Ovary (tissue), 9 donors: ENCODE results near the gene CSTPP1. TPM values are rescaled to one million over a fixed set of nuclear protein-coding genes. Genes with fewer than 3 reads are reported as not detected.
A peak's percentile ranks its signal among the peaks of the same experiment; 100 is the strongest.

Experiments used
- DNase-seq, 5 donors: peaks; one replicate each; pipeline ENCODE4 v3.0.0-alpha.2; 2019 to 2020
- H3K27ac ChIP-seq, 2 donors: fragments of 200-600 bp; one replicate each; pipeline versions ENCODE4 v1.5.1 to v1.8.0; 2019 to 2022
- H3K27me3 ChIP-seq: fragments of 200-600 bp; one replicate; pipeline ENCODE4 v1.8.0; 2022
- H3K36me3 ChIP-seq: fragments of 200-600 bp; sonication (generic); one replicate; pipeline ENCODE4 v1.5.1; 2019
- H3K4me1 ChIP-seq: one replicate; pipeline ENCODE4 v1.8.1; 2013; ENCODE audit warnings: mild to moderate bottlenecking, moderate library complexity; ENCODE audit not compliant: insufficient read depth
- H3K4me3 ChIP-seq: fragments of 200-600 bp; sonication (generic); one replicate; pipeline ENCODE4 v1.5.1; 2017
- H3K9me3 ChIP-seq, 2 donors: fragments of 200-600 bp in 1 of 2; sonication (generic) in 1 of 2; one replicate each; pipeline versions ENCODE4 v1.5.1 to v1.8.1; 2013 to 2019; ENCODE audit warnings: mild to moderate bottlenecking in 1 of 2, moderate library complexity in 1 of 2
- CTCF ChIP-seq, 3 donors: fragments of 450-650 bp in 2 of 3; fragments of 200-600 bp in 1 of 3; IDR thresholded peaks; one replicate each; pipeline versions ENCODE4 v1.5.1 to v1.8.0; 2016 to 2022; ENCODE audit warnings: antibody characterized with exemption in 3 of 3, mild to moderate bottlenecking in 1 of 3
- EP300 ChIP-seq: sonication (generic); formaldehyde crosslinking; IDR thresholded peaks from one replicate; pipeline ENCODE4 v1.6.1; 2017; ENCODE audit warnings: antibody characterized with exemption
- POLR2A ChIP-seq: fragments of 450-650 bp; IDR thresholded peaks from one replicate; pipeline ENCODE4 v1.6.1; 2017; ENCODE audit warnings: antibody characterized with exemption, mild to moderate bottlenecking, moderate library complexity
- WGBS, 3 donors: extraction: QIAGEN DNeasy Blood & Tissue Kit in 1 of 3; methylation state at CpG; one replicate each; pipeline versions ENCODE4 v1.1.5 to v1.1.7; 2013 to 2017; 5-methylcytosine and 5-hydroxymethylcytosine counted together
- intact Hi-C, 4 donors: fragments of 100-400 bp; cut with DNase I; formaldehyde crosslinking; loops; one replicate each; pipeline versions ENCODE4 v1.11.0 to v1.15.1; 2022 to 2023
- polyA plus RNA-seq, 2 donors: library from polyadenylated mRNA; stranded (reverse); fragments of 200-250 nt in 1 of 2; fragments of 350-450 nt in 1 of 2; fragmentation: Illumina TruSeq in 1 of 2; extraction: RNeasy Lipid Tissue Mini Kit (QIAGEN cat#74804) in 1 of 2; gene quantifications; one replicate each; pipeline ENCODE4 v1.2.3, GENCODE V29; 2013 to 2014
- total RNA-seq, 7 donors: library from RNA; depleted of rRNA in 2 of 7; stranded (reverse); fragments of >200 nt in 2 of 7; fragmentation: NEBNext Ultra II Directional in 3 of 7; extraction: Animal tissue kit (Norgen Biotek cat#: 25700) in 3 of 7; gene quantifications; one replicate each; pipeline versions ENCODE4 v1.1.0 to v1.2.4, GENCODE V29; 2016 to 2023
- donor health status: DM: no; HTN: no; CAD: no; lungs with moderate emphysema.
- donor health status: DM: no; HTN: no; CAD: no.
- donor health status: Bipolar disorder and iron deficiency.
- donor health status: DM: yes; HTN: yes; CAD: no.
- donor health status: DM: no; HTN: no; CAD: no.
- donor health status: DM: yes; HTN: yes; CAD: no.

The CSTPP1 gene
- total and polyA plus RNA-seq, 9 donors = 20.3 to 42.6 (median 25.6) TPM

DNA sequence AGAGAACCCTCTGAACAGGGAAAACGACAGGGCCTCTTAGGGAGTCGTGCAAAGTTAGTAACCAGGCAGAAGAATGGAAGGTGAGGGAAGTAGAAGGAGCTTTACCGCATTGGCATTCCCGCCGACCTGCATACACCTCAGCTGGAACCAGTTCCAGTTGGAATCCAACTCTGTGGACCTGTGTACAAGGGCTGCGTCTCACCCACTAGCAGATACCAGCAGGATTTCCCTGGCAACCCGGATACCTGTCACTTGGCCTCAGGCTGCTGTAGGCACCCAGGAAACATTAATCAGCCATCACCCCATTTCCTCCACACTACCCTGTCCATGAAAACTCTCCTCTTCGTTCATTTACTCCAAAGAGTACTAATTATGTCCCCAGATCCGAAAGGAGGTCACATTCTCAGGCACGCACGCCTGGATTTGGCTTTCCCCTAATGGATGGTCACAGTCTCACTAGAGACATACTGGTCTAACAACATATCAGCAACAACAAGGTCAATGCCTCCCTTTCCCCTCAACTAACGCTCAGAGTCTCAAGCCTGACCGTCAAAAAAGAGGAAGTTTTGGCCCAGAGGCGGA lies 239.3 kb downstream of the CSTPP1 start:
- Histone ChIP-seq H3K4me1 (peaks cover 13% of the 10 kb centered on the region), H3K4me3 (peak overlapping the region; percentile 95), H3K27me3 (no peaks in the 10 kb centered on the region), H3K36me3 (no peaks in the 10 kb centered on the region), H3K27ac (peak overlapping the region; percentile 82 to 84), H3K9me3 (no peaks in the 10 kb centered on the region)
- DNase-seq = no peak
- WGBS, 3 donors = 25 to 29% (median 26%) methylated on average over 14 of the region's 14 CpGs
- TF ChIP-seq CTCF (IDR thresholded peaks at IDR 0.05) = no peak
- no peak for TF ChIP-seq POLR2A
- no peak for TF ChIP-seq EP300
- intact Hi-C loops = loop anchor here in 3 of 4 donors (5.0 to 10.0 kb wide), 3 partner anchors 91 to 181 kb away; partner anchors contain the start of gene MYBPC3 (in 1 of the 3)

DNA sequence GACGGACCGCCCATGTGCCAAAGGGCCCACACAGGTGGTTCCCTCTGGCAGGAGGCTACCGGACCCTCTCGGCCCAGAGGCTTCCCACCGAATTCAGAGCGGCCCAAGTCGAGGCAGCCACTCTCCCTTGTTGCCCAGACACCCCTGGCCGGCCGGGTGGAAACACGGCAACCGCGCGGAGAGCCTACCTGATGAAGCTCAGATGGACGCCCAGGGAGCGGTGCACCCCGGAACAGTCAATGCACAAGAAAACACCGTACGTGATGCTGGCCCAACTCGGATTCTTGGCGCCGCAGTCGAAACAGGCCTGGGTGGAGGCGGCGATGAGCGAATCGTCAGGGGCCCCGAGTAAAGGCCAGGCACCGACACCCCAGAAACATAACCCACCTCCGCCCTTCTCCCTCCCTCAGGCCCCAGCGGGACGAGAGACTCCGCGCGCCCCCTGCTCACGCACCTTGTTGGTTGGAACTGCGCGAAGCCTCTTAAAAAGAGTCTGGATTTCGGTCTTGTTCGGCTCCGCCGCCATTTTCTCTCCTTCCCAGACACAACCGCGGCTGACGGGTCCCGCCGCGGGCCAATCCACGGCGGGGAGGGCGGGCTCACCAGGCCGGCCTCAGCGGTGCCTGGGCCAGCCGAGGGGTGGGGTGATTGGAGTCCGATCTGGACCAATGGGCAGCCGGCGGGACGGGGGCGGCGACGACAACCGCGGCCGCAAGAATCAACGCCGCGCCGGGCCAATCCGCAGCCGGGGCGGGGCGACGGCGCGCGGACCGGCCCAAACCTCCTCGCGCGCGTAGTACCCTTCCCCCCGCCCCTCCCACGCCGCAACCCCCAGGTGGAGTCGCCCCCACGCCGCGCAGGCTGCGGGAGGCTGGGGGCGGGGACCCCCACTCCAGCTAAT lies 240.0 kb downstream of the CSTPP1 start, which contains the start of gene ARFGAP2:
TSS of gene ARFGAP2 (minus strand) at position 552 of the 901 bp plus-strand sequence. CDS start at position 526, 26 bp downstream.
- peak; percentile 96 to 98 (median 96) for DNase-seq
- Histone ChIP-seq H3K4me1 (peaks cover 13% of the 10 kb centered on the region), H3K4me3 (peak within 1 kb of the TSS; percentile 95), H3K27ac (peak within 1 kb of the TSS; percentile 97 to 98), H3K9me3 (no peaks in the 10 kb centered on the region), H3K36me3 (no peaks in the 10 kb centered on the region), H3K27me3 (no peaks in the 10 kb centered on the region)
- TF ChIP-seq EP300 = no peak
- peak in 1 of 3 donors; percentile 10 for TF ChIP-seq CTCF (IDR thresholded peaks at IDR 0.05)
- TF ChIP-seq POLR2A = peak; percentile 62
- intact Hi-C loops = loop anchor here in 3 of 4 donors (5.0 to 10.0 kb wide), 3 partner anchors 91 to 181 kb away; partner anchors contain the start of gene MYBPC3 (in 1 of the 3)
- 0% methylated on average over 46 to 89 of the region's 89 CpGs for WGBS, 3 donors

DNA sequence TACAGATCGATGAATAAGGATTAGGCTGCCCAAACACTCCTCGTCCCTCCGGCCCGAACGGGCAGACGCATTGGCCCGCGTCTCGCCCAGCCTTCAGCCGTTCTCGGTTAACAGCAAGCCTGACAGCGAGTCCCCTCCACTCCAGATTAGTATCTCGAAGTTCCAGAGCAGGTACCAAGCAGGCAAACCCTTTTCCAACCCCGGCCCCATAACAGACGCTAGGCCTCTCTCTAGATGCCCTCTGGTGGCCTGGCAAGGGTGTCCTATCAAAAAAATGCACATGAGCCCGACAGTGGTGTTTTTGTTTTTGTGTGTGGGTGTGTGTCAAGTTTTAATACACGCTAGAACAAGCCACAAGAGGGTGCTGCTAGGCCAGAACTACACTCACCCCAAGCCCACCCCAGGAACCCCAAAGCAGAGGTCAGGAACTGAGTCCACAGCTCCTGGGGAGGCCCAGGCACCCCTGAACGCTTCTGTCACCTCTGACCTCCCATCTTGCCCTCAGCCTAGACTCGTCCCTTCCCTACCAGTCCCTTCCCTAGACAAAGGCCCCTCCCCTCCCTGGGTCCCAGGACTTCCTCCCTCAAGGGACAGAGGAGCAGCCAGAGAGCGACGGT lies 240.8 kb downstream of the CSTPP1 start:
- no peak for TF ChIP-seq POLR2A
- TF ChIP-seq CTCF (IDR thresholded peaks at IDR 0.05) = peak; percentile 47 to 82 (median 82)
- no peak for TF ChIP-seq EP300
- DNase-seq = peak in 3 of 5 donors; percentile 63 to 78 (median 72)
- peak overlapping the region; percentile 95 for H3K4me3 ChIP-seq
- H3K27me3 ChIP-seq = no peaks in the 10 kb centered on the region
- WGBS, 3 donors = 1 to 2% (median 2%) methylated on average over 21 of the region's 21 CpGs
- peaks cover 13% of the 10 kb centered on the region for H3K4me1 ChIP-seq
- no peaks in the 10 kb centered on the region for H3K9me3 ChIP-seq
- peak overlapping the region; percentile 97 to 98 for H3K27ac ChIP-seq
- H3K36me3 ChIP-seq = no peaks in the 10 kb centered on the region
- intact Hi-C loops = loop anchor here in 3 of 4 donors (5.0 to 10.0 kb wide), 3 partner anchors 90 to 180 kb away; partner anchors contain the start of gene MYBPC3 (in 1 of the 3)

DNA sequence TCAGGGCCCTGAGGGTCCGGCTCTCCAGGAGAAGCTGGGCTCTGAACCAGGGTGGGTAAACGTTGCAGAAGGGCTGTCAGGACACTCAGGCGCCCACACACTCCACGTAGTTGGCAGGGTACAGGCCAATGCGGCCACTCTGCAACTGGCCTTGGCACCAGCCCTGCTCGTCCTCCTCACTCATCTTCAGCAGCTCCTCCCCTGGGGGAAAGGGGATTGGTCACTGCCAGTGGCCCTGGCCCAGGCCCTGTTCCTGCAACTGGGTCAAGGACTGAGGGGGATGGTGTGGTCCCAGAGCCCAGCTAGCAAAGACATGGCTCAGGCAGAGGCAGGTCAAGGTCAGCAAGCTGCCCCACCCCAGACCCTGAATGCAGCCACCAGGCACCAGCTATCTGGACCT lies 241.3 kb downstream of the CSTPP1 start:
- 26 to 34% (median 30%) methylated on average over 6 of the region's 6 CpGs for WGBS, 3 donors
- H3K4me3 ChIP-seq = no peak overlapping the region
- peak in 3 of 5 donors; percentile 46 to 66 (median 48) for DNase-seq

More for the DNA sequence above, 241.3 kb downstream of the CSTPP1 start:
- intact Hi-C loops = loop anchor here in 3 of 4 donors (5.0 to 10.0 kb wide), 3 partner anchors 89 to 179 kb away; partner anchors contain the start of gene MYBPC3 (in 1 of the 3)
- Histone ChIP-seq H3K9me3 (no peaks in the 10 kb centered on the region), H3K36me3 (no peaks in the 10 kb centered on the region), H3K27me3 (no peaks in the 10 kb centered on the region), H3K27ac (peak overlapping the region; percentile 97 to 98), H3K4me1 (peaks cover 13% of the 10 kb centered on the region)
- TF ChIP-seq EP300 (no peak), POLR2A (no peak), CTCF (IDR thresholded peaks at IDR 0.05) (no peak)
